ENCODE data around the gene NT5C1A. TPM values are rescaled to one million over a fixed set of nuclear protein-coding genes. Genes with fewer than 3 reads are reported as not detected.

The NT5C1A gene
- total RNA-seq, 1 donor from 2014 or later, result not detected

DNA sequence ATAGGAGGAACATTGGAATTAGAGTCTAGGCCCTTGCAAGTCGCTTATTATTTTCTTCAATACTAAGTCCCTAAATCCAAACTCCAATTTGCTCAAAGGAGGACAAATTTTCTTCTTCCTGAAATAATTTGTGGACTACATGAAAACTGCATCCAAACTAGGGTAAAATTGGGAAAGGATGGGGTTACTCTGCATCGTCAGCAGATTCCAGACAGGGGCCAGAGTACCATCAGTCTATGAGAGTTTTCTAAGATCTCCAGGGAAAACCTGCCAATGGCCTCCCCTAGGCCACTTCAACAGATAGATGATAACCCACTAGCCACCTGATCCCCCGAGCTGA lies 33.0 kb downstream of the NT5C1A start:
- DNase-seq (ENCODE audit: extremely low spot score, unreplicated experiment), result no peak
- Mint-ChIP-seq H3K36me3 (no peaks in the 10 kb centered on the region), H3K4me1 (ENCODE audit: unreplicated experiment) (peaks cover 28% of the 10 kb centered on the region), H3K4me3 (peak overlapping the region; percentile 54), H3K9me3 (no peaks in the 10 kb centered on the region), H3K27me3 (peaks cover 75% of the 10 kb centered on the region), H3K27ac (no peak overlapping the region)
- TF ChIP-seq, protein P1, sequence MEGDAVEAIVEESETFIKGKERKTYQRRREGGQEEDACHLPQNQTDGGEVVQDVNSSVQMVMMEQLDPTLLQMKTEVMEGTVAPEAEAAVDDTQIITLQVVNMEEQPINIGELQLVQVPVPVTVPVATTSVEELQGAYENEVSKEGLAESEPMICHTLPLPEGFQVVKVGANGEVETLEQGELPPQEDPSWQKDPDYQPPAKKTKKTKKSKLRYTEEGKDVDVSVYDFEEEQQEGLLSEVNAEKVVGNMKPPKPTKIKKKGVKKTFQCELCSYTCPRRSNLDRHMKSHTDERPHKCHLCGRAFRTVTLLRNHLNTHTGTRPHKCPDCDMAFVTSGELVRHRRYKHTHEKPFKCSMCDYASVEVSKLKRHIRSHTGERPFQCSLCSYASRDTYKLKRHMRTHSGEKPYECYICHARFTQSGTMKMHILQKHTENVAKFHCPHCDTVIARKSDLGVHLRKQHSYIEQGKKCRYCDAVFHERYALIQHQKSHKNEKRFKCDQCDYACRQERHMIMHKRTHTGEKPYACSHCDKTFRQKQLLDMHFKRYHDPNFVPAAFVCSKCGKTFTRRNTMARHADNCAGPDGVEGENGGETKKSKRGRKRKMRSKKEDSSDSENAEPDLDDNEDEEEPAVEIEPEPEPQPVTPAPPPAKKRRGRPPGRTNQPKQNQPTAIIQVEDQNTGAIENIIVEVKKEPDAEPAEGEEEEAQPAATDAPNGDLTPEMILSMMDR (conservative IDR thresholded peaks at IDR 0.05), result no peak

DNA sequence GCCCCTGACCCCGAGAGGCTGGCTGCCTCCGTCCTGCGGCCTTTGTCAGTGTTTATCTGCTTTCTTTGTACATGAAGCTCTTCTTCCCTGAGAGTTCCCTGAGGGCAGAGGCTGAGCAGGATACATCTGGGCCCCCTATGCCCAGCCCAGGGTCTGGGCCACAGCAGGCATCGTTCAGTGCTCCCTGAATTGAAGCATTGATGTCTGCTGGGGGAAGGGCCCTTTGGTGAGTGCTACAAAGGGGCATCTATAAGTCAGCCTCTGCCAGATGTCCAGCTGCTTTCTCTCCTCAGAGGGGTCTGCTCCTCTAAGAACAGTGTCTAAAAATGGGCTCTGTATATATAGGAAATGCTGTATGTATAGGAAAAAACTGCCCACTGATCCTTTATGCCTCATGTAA lies 34.5 kb downstream of the NT5C1A start:
- TF ChIP-seq, protein P1 (conservative IDR thresholded peaks at IDR 0.05), result no peak
- H3K27me3 Mint-ChIP-seq, result peaks cover 74% of the 10 kb centered on the region
- peaks cover 36% of the 10 kb centered on the region for H3K4me1 Mint-ChIP-seq (ENCODE audit: unreplicated experiment)
- peak overlapping the region; percentile 67 for H3K4me3 Mint-ChIP-seq
- H3K9me3 Mint-ChIP-seq, result no peaks in the 10 kb centered on the region
- no peak for DNase-seq (ENCODE audit: extremely low spot score, unreplicated experiment)
- no peaks in the 10 kb centered on the region for H3K36me3 Mint-ChIP-seq
- no peak overlapping the region for H3K27ac Mint-ChIP-seq

DNA sequence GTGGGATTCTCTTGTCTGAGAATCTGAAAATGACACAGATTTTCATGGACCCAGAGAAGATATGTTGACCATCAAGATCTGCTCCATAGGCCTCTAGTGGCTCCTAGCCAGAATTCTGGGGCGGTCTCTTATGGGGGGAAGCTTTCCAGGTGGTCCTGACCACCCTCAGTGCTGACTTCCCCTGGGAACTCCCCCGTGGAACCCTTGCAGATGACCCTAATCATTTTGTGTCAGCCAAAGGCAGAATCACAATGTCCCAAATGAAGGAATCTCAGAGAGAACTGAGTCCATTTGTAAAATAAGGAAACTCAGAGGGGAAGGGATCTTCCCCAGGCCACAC lies 36.1 kb downstream of the NT5C1A start:
- peaks cover 81% of the 10 kb centered on the region for H3K27me3 Mint-ChIP-seq
- H3K4me1 Mint-ChIP-seq (ENCODE audit: unreplicated experiment), result peaks cover 36% of the 10 kb centered on the region
- H3K27ac Mint-ChIP-seq, result no peak overlapping the region
- H3K9me3 Mint-ChIP-seq, result no peaks in the 10 kb centered on the region
- no peak for DNase-seq (ENCODE audit: extremely low spot score, unreplicated experiment)
- H3K36me3 Mint-ChIP-seq, result no peaks in the 10 kb centered on the region
- peak overlapping the region; percentile 40 for H3K4me3 Mint-ChIP-seq
- TF ChIP-seq, protein P1 (conservative IDR thresholded peaks at IDR 0.05), result no peak

DNA sequence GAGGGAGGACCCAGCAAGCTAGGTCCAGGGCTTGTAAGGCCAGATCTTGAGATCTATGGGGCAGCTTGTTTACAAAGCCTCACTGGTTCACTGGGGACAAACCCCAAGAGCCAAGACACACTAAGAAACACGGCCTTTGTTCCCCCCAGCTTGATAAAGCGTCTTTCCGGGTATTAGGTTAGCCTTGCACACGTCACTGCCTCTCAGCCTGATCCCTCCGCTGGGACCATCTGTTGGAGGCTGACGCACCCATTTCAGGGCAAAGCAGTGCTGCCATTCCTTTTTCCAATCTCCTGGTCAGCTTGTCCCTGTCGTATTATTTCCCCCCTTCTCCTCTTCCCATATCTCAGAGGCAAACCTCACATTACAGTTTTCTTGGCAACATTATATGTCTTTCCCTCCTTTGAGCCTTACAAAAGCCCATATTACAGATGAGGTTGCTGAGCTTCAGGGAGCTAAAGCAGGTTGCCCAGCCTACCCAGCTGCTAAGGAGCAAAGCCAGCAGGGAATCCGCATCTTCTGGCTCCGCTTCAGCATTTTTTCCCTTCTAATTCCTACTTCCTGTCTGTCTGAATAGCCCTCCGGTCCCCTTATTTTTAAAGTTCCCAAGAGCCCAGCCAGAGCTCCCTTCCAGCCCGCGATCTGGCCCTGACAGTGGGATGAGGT lies 36.6 kb downstream of the NT5C1A start:
- no peak for DNase-seq (ENCODE audit: extremely low spot score, unreplicated experiment)
- no peaks in the 10 kb centered on the region for H3K36me3 Mint-ChIP-seq
- H3K9me3 Mint-ChIP-seq, result no peaks in the 10 kb centered on the region
- peaks cover 36% of the 10 kb centered on the region for H3K4me1 Mint-ChIP-seq (ENCODE audit: unreplicated experiment)
- H3K27ac Mint-ChIP-seq, result no peak overlapping the region
- peak overlapping the region; percentile 40 for H3K4me3 Mint-ChIP-seq
- TF ChIP-seq, protein P1 (conservative IDR thresholded peaks at IDR 0.05), result no peak
- peaks cover 79% of the 10 kb centered on the region for H3K27me3 Mint-ChIP-seq

DNA sequence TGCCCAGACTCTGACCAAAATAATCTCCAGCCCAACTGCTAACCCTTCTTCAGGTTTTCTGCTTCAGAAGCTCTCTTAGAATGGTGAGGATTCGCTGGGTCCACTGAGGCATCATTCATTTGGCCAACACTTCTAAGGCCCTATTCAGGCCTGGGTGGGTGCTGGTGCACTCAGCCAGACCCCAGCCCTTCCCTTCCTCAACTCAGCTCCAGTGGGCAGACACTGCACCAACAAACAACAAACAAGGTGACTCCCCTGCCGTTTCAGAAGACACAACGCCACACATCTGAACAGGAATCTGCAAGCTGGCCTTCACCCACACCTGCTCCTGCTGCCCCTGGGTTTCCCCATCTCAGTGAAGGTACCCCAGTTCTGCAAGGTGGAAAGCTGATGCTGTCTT lies 38.5 kb downstream of the NT5C1A start:
- Mint-ChIP-seq H3K4me3 (peak overlapping the region; percentile 44), H3K9me3 (no peaks in the 10 kb centered on the region), H3K36me3 (no peaks in the 10 kb centered on the region), H3K27me3 (peaks cover 70% of the 10 kb centered on the region), H3K27ac (no peak overlapping the region), H3K4me1 (ENCODE audit: unreplicated experiment) (peaks cover 36% of the 10 kb centered on the region)
- no peak for DNase-seq (ENCODE audit: extremely low spot score, unreplicated experiment)
- TF ChIP-seq, protein P1 (conservative IDR thresholded peaks at IDR 0.05), result no peak
